MM.1S (cell line): Measurements from ENCODE around the gene ATXN1.

Experiments used
- CTCF ChIP-seq: fragments of 300-600 bp; sonication (generic); IDR thresholded peaks from 2 replicates; pipeline ENCODE4 v1.5.1; 2016; ENCODE audit warnings: antibody characterized with exemption, low read length, mixed read lengths
- EZH2 ChIP-seq: fragments of 300-600 bp; sonication (generic); optimal IDR thresholded peaks from 2 replicates; pipeline ENCODE3; 2017; ENCODE audit warnings: low read depth, mild to moderate bottlenecking, antibody characterized with exemption, low read length, mixed read lengths

DNA sequence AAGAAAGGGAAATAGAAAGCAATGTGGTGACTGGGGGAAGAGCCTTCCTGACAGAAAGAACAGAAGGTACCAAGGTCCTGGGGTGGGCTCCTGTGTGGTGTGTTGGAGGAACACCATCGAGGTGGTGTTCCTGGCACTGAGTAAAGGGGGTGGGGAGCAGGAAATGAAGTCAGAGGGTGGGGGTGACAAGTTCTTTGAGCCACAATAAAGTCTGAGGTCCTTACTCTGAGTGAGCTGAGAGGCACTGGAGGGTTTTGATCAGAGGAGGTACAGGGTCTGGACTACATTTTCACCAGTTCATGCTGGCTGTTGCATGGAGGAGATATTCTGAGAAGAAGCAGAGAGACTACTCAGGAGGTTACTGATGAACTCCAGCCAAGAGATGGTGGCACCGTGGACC, 324.7 kb downstream of the ATXN1 start:
- TF ChIP-seq CTCF (no peak), EZH2 (no peak)
